SK-N-SH (cell line): ENCODE data around the gene FZR1. TPM values are rescaled to one million over a fixed set of nuclear protein-coding genes. Genes with fewer than 3 reads are reported as not detected.

ENCODE experiments used
- CTCF ChIA-PET: fragments of 300-600, 350-600 bp; formaldehyde crosslinking; extraction: SDS; loops from one replicate; lab custom pipeline; 2021; lab: Yijun Ruan, JAX
- POLR2A ChIA-PET: fragments of 350-600 bp; sonication (Branson Sonifier 250); formaldehyde crosslinking; extraction: SDS; loops from one replicate; lab custom pipeline; 2020; ENCODE audit warnings: antibody characterized with exemption, inconsistent platforms; lab: Yijun Ruan, JAX
- DNase-seq: peaks from one replicate; pipeline ENCODE4 v3.0.0; 2012
- H2AFZ ChIP-seq: fragments of 200-600 bp; sonication (generic); 2 replicates; pipeline ENCODE4 v1.8.1; 2016; ENCODE audit warnings: antibody characterized with exemption, mild to moderate bottlenecking, low read depth
- H3F3A ChIP-seq: fragments of 200-600 bp; sonication (generic); replicated peaks from 2 replicates; pipeline ENCODE3; 2016; ENCODE audit warnings: antibody characterized with exemption, mild to moderate bottlenecking; ENCODE audit not compliant: insufficient read depth
- H3K27ac ChIP-seq, 2 experiments: fragments of 200-500 bp in 1 of 2; fragments of 200-600 bp in 1 of 2; sonication (Bioruptor generic) in 1 of 2; sonication (generic), shearing (Covaris generic) in 1 of 2; 2 replicates each; pipeline versions ENCODE4 v1.5.1 to v1.6.1; 2014 to 2016; ENCODE audit warnings: low read depth in 2 of 2, inconsistent platforms in 1 of 2, low read length in 1 of 2, mild to moderate bottlenecking in 1 of 2, mixed read lengths in 1 of 2
- H3K27me3 ChIP-seq: fragments of 200-600 bp; sonication (generic), shearing (Covaris generic); 2 replicates; pipeline ENCODE4 v1.6.1; 2016; ENCODE audit warnings: mixed run types; ENCODE audit not compliant: insufficient read depth
- H3K36me3 ChIP-seq, 2 experiments: fragments of 200-500 bp in 1 of 2; fragments of 200-600 bp in 1 of 2; sonication (Bioruptor generic) in 1 of 2; sonication (generic) in 1 of 2; replicated peaks in 1 of 2; 2 replicates each; pipeline versions ENCODE3 to v1.5.1; 2014 to 2016; ENCODE audit warnings: low read length in 1 of 2, mild to moderate bottlenecking in 1 of 2; ENCODE audit not compliant: insufficient read depth in 2 of 2, control insufficient read depth in 1 of 2
- H3K4me1 ChIP-seq, 2 experiments: fragments of 200-500 bp in 1 of 2; fragments of 200-600 bp in 1 of 2; sonication (Bioruptor generic) in 1 of 2; sonication (generic), shearing (Covaris generic) in 1 of 2; 2 replicates each; pipeline versions ENCODE4 v1.5.1 to v1.6.1; 2014 to 2016; ENCODE audit warnings: low read depth in 1 of 2, low read length in 1 of 2, mixed run types in 1 of 2; ENCODE audit not compliant: insufficient read depth in 2 of 2, control insufficient read depth in 1 of 2
- H3K4me2 ChIP-seq: fragments of 200-600 bp; sonication (generic), shearing (Covaris generic); 2 replicates; pipeline ENCODE4 v1.6.1; 2017; ENCODE audit warnings: mixed run types
- H3K4me3 ChIP-seq, 2 experiments: fragments of 200-500 bp in 1 of 2; fragments of 200-600 bp in 1 of 2; sonication (Bioruptor generic) in 1 of 2; sonication (generic), shearing (Covaris generic) in 1 of 2; 2 replicates each; pipeline versions ENCODE4 v1.5.1 to v1.8.1; 2014 to 2016; ENCODE audit warnings: low read depth in 2 of 2, inconsistent platforms in 1 of 2, low read length in 1 of 2, mild to moderate bottlenecking in 1 of 2, mixed read lengths in 1 of 2, moderate library complexity in 1 of 2
- H3K79me2 ChIP-seq: fragments of 200-600 bp; sonication (generic); 2 replicates; pipeline ENCODE4 v1.8.1; 2017; ENCODE audit warnings: mild to moderate bottlenecking; ENCODE audit not compliant: insufficient read depth
- H3K9ac ChIP-seq: fragments of 200-600 bp; sonication (generic); 2 replicates; pipeline ENCODE4 v1.6.1; 2017; ENCODE audit warnings: mixed run types
- H3K9me2 ChIP-seq: fragments of 200-600 bp; sonication (generic); 2 replicates; pipeline ENCODE4 v1.6.1; 2017; ENCODE audit warnings: mixed run types
- H3K9me3 ChIP-seq: fragments of 200-600 bp; sonication (generic); 2 replicates; pipeline ENCODE4 v1.6.1; 2017; ENCODE audit warnings: mixed run types, mild to moderate bottlenecking, moderate library complexity
- H4K20me1 ChIP-seq: fragments of 200-600 bp; sonication (generic); 2 replicates; pipeline ENCODE4 v1.6.1; 2017; ENCODE audit warnings: mild to moderate bottlenecking, mixed run types; ENCODE audit not compliant: insufficient read depth
- EP300 ChIP-seq, 2 experiments: IDR thresholded peaks; 2 replicates each; pipeline versions ENCODE4 v1.4.0 to v1.6.1; 2012; ENCODE audit warnings: borderline replicate concordance in 1 of 2, low read depth in 1 of 2, low read length in 1 of 2
- EZH2phosphoT487 ChIP-seq: fragments of 200-600 bp; sonication (generic); IDR thresholded peaks from 2 replicates; pipeline ENCODE4 v1.6.1; 2017; ENCODE audit warnings: low read depth, mixed run types, mild to moderate bottlenecking, antibody characterized with exemption, moderate library complexity, borderline replicate concordance
- FOSL2 ChIP-seq: IDR thresholded peaks from 2 replicates; pipeline ENCODE4 v1.4.0; 2012; ENCODE audit warnings: low read depth, mild to moderate bottlenecking, moderate library complexity, borderline replicate concordance
- FOXJ3 ChIP-seq: sonication (generic); formaldehyde crosslinking; IDR thresholded peaks from 2 replicates; pipeline ENCODE4 v1.5.1; 2020; ENCODE audit warnings: mild to moderate bottlenecking, missing genetic modification reagents
- FOXM1 ChIP-seq: IDR thresholded peaks from 2 replicates; pipeline ENCODE4 v1.4.0; 2012; ENCODE audit warnings: low read depth, mild to moderate bottlenecking
- GABPA ChIP-seq: IDR thresholded peaks from 2 replicates; pipeline ENCODE4 v1.4.0; 2012; ENCODE audit warnings: low read depth, mild to moderate bottlenecking
- GATA2 ChIP-seq: sonication (generic); formaldehyde crosslinking; IDR thresholded peaks from 2 replicates; pipeline ENCODE4 v1.5.0; 2020; ENCODE audit warnings: mild to moderate bottlenecking, missing genetic modification reagents
- JUND ChIP-seq: IDR thresholded peaks from 2 replicates; pipeline ENCODE4 v1.4.0; 2012
- MEF2A ChIP-seq: IDR thresholded peaks from 2 replicates; pipeline ENCODE4 v1.4.0; 2012; ENCODE audit warnings: low read depth, borderline replicate concordance
- MXI1 ChIP-seq: IDR thresholded peaks from 2 replicates; pipeline ENCODE4 v1.6.1; 2012; ENCODE audit warnings: mild to moderate bottlenecking, low read depth, low read length, improper control_type of control experiment
- NFIC ChIP-seq: IDR thresholded peaks from 2 replicates; pipeline ENCODE4 v1.4.0; 2012; ENCODE audit warnings: borderline replicate concordance
- NRF1 ChIP-seq: IDR thresholded peaks from 2 replicates; pipeline ENCODE4 v1.6.1; 2012; ENCODE audit warnings: low read depth, mild to moderate bottlenecking, low read length
- POLR2AphosphoS5 ChIP-seq: IDR thresholded peaks from 2 replicates; pipeline ENCODE4 v1.6.1; 2012; ENCODE audit warnings: low read depth, low read length
- RXRA ChIP-seq: IDR thresholded peaks from 2 replicates; pipeline ENCODE4 v1.4.0; 2012; ENCODE audit warnings: low read depth, mild to moderate bottlenecking, borderline replicate concordance
- TAF1 ChIP-seq: IDR thresholded peaks from 2 replicates; pipeline ENCODE4 v1.6.1; 2012; ENCODE audit warnings: low read depth, mild to moderate bottlenecking, low read length, moderate library complexity, borderline replicate concordance
- YY1 ChIP-seq: IDR thresholded peaks from 2 replicates; pipeline ENCODE4 v1.4.0; 2012; ENCODE audit warnings: low read depth, mild to moderate bottlenecking
- WGBS: methylation state at CpG from one replicate; pipeline ENCODE4 v1.1.6; 2017; ENCODE audit warnings: low lambda C conversion rate; 5-methylcytosine and 5-hydroxymethylcytosine counted together
- polyA plus RNA-seq, 3 experiments: library from polyadenylated mRNA; depleted of rRNA; stranded (reverse); fragments of >200 nt; gene quantifications; 2 replicates each; pipeline ENCODE4 v1.2.3, GENCODE V29; 2012
- TF ChIP-seq, protein P1 (sequence below): IDR thresholded peaks from 2 replicates; pipeline ENCODE4 v1.4.0; 2012; ENCODE audit warnings: low read depth, borderline replicate concordance
- TF ChIP-seq, protein P2 (sequence below): fragments of 200-600 bp; sonication (generic); IDR thresholded peaks from 2 replicates; pipeline ENCODE4 v1.6.1; 2017; ENCODE audit warnings: antibody characterized with exemption, mild to moderate bottlenecking, moderate library complexity
- TF ChIP-seq, protein P3 (sequence below): IDR thresholded peaks from 2 replicates; pipeline ENCODE4 v1.6.1; 2012; ENCODE audit warnings: mild to moderate bottlenecking, low read depth, low read length, moderate library complexity
- TF ChIP-seq, protein P4 (sequence below): IDR thresholded peaks from 2 replicates; pipeline ENCODE4 v1.4.0; 2012; ENCODE audit warnings: low read depth

FZR1 gene
- polyA plus RNA-seq, 1 of the 3 experiments (the other 2 are of a cell fraction) = 36.3 TPM

DNA sequence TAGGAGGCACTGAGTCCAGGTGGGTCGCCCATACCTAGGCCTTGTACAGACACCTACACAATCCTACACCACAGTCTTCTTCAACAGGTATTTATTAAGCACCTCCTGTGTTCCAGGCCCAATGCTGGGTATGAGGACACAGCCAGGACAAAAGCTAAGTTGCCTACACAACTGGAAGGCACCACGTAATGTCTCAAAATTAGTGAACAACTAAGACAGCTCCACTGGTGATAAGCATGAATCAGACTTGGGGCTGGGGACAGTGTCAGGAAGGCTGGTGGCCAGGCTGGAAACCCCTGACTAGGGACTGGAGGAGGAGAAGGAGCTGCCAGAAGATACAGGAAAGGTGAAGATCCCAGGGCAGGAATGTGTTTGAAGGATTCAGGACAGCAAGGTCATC is 28.2 kb upstream of the FZR1 start:
- Histone ChIP-seq H3K79me2 (no peaks in the 10 kb centered on the region), H3K9me3 (no peaks in the 10 kb centered on the region), H3K4me2 (no peak overlapping the region), H3K4me1 (no peaks in the 10 kb centered on the region; a peak in 1 of 4 replicates), H3K9ac (no peak overlapping the region), H3K27me3 (no peaks in the 10 kb centered on the region; the same call in 1 of the 2 replicates), H3K9me2 (no peaks in the 10 kb centered on the region), H4K20me1 (no peaks in the 10 kb centered on the region), H3F3A (peaks cover 3% of the 10 kb centered on the region), H3K27ac (no peak overlapping the region), H2AFZ (no peak overlapping the region), H3K36me3 (no peaks in the 10 kb centered on the region), H3K4me3 (no peak overlapping the region)
- DNase-seq = no peak
- POLR2A ChIA-PET = no interaction called here
- WGBS = 94% methylated on average over 1 of the region's 2 CpGs
- no peak for TF ChIP-seq YY1
- no peak for TF ChIP-seq RXRA
- no peak for TF ChIP-seq EZH2phosphoT487
- TF ChIP-seq TAF1 = no peak
- no peak for TF ChIP-seq MEF2A
- TF ChIP-seq FOSL2 = no peak
- no peak for TF ChIP-seq FOXM1
- no peak for TF ChIP-seq POLR2AphosphoS5
- TF ChIP-seq, protein P1, sequence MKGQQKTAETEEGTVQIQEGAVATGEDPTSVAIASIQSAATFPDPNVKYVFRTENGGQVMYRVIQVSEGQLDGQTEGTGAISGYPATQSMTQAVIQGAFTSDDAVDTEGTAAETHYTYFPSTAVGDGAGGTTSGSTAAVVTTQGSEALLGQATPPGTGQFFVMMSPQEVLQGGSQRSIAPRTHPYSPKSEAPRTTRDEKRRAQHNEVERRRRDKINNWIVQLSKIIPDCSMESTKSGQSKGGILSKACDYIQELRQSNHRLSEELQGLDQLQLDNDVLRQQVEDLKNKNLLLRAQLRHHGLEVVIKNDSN = no peak
- no peak for TF ChIP-seq GATA2
- TF ChIP-seq, protein P2, sequence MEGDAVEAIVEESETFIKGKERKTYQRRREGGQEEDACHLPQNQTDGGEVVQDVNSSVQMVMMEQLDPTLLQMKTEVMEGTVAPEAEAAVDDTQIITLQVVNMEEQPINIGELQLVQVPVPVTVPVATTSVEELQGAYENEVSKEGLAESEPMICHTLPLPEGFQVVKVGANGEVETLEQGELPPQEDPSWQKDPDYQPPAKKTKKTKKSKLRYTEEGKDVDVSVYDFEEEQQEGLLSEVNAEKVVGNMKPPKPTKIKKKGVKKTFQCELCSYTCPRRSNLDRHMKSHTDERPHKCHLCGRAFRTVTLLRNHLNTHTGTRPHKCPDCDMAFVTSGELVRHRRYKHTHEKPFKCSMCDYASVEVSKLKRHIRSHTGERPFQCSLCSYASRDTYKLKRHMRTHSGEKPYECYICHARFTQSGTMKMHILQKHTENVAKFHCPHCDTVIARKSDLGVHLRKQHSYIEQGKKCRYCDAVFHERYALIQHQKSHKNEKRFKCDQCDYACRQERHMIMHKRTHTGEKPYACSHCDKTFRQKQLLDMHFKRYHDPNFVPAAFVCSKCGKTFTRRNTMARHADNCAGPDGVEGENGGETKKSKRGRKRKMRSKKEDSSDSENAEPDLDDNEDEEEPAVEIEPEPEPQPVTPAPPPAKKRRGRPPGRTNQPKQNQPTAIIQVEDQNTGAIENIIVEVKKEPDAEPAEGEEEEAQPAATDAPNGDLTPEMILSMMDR = no peak
- TF ChIP-seq, protein P3, sequence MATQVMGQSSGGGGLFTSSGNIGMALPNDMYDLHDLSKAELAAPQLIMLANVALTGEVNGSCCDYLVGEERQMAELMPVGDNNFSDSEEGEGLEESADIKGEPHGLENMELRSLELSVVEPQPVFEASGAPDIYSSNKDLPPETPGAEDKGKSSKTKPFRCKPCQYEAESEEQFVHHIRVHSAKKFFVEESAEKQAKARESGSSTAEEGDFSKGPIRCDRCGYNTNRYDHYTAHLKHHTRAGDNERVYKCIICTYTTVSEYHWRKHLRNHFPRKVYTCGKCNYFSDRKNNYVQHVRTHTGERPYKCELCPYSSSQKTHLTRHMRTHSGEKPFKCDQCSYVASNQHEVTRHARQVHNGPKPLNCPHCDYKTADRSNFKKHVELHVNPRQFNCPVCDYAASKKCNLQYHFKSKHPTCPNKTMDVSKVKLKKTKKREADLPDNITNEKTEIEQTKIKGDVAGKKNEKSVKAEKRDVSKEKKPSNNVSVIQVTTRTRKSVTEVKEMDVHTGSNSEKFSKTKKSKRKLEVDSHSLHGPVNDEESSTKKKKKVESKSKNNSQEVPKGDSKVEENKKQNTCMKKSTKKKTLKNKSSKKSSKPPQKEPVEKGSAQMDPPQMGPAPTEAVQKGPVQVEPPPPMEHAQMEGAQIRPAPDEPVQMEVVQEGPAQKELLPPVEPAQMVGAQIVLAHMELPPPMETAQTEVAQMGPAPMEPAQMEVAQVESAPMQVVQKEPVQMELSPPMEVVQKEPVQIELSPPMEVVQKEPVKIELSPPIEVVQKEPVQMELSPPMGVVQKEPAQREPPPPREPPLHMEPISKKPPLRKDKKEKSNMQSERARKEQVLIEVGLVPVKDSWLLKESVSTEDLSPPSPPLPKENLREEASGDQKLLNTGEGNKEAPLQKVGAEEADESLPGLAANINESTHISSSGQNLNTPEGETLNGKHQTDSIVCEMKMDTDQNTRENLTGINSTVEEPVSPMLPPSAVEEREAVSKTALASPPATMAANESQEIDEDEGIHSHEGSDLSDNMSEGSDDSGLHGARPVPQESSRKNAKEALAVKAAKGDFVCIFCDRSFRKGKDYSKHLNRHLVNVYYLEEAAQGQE = no peak
- no peak for TF ChIP-seq NRF1
- TF ChIP-seq GABPA = no peak
- TF ChIP-seq FOXJ3 (CRISPR knock-in tag) = no peak
- TF ChIP-seq EP300 (IDR thresholded peaks at IDR 0.05; ENCODE audit: borderline replicate concordance in 1 of 2, low read depth in 1 of 2, low read length in 1 of 2) = no peak
- TF ChIP-seq MXI1 = no peak
- no peak for TF ChIP-seq JUND
- no peak for TF ChIP-seq NFIC
- TF ChIP-seq, protein P4, sequence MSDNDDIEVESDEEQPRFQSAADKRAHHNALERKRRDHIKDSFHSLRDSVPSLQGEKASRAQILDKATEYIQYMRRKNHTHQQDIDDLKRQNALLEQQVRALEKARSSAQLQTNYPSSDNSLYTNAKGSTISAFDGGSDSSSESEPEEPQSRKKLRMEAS = no peak
- CTCF ChIA-PET = no interaction called here
